Activated CD8-positive, alpha-beta T cell treated with anti-CD3 and anti-CD28 coated beads, Interleukin-2, amount 10 ng/mL, durations not matched to agents 7 days and 5 days (primary cell): Measurements from ENCODE around the gene ATL2. TPM values are rescaled to one million over a fixed set of nuclear protein-coding genes. Genes with fewer than 3 reads are reported as not detected.
A peak's percentile ranks its signal among the peaks of the same experiment; 100 is the strongest.
"Not testable (repeated sequence)": the region's sequence is repeated elsewhere in the genome, so short reads cannot be mapped to it uniquely, and the experiment has no call there.

Source experiments
- ATAC-seq: fragments of 150-1000 bp; cut with Tn5 transposase; one replicate; pipeline ENCODE4 v1.10.0; 2021; ENCODE audit warnings: moderate library complexity
- CTCF ChIA-PET: fragments of 350-600 bp; sonication (Branson Sonifier 250); formaldehyde crosslinking; loops from one replicate; lab custom pipeline; 2021; ENCODE audit warnings: antibody characterized with exemption; lab: Charles Lee
- POLR2A ChIA-PET: fragments of 350-600 bp; sonication (Branson Sonifier 250); formaldehyde crosslinking; loops from one replicate; lab custom pipeline; 2021; ENCODE audit warnings: antibody characterized with exemption; lab: Charles Lee
- DNase-seq: peaks from one replicate; pipeline ENCODE4 v3.0.0-alpha.2; 2020
- H3K27ac Mint-ChIP-seq: one replicate; pipeline ENCODE4 v1.8.0; 2021; ENCODE audit warnings: mild to moderate bottlenecking, mixed read lengths
- H3K27me3 Mint-ChIP-seq: one replicate; pipeline ENCODE4 v1.8.0; 2021; ENCODE audit warnings: low read depth, mixed read lengths
- H3K36me3 Mint-ChIP-seq: one replicate; pipeline ENCODE4 v1.8.0; 2021; ENCODE audit warnings: low read depth, mixed read lengths
- H3K4me1 Mint-ChIP-seq: one replicate; pipeline ENCODE4 v1.8.0; 2021; ENCODE audit warnings: low read depth, mixed read lengths
- H3K4me3 Mint-ChIP-seq: one replicate; pipeline ENCODE4 v1.8.0; 2021; ENCODE audit warnings: mild to moderate bottlenecking, mixed read lengths
- H3K9me3 Mint-ChIP-seq: one replicate; pipeline ENCODE4 v1.8.0; 2022; ENCODE audit warnings: mixed read lengths; ENCODE audit not compliant: insufficient read depth
- total RNA-seq, 2 experiments: library from RNA; stranded (reverse); gene quantifications; one replicate each; pipeline ENCODE4 v1.2.3, GENCODE V29; 2021

The ATL2 gene
- total RNA-seq, 2 experiments from 2014 or later, result 50.5 to 58.7 TPM

- Mint-ChIP-seq H3K36me3 (peaks cover 24% of the 10 kb centered on the region), H3K27ac (no peak overlapping the region), H3K4me1 (peaks cover 15% of the 10 kb centered on the region), H3K27me3 (no peaks in the 10 kb centered on the region), H3K4me3 (no peak overlapping the region), H3K9me3 (no peaks in the 10 kb centered on the region)
- ChIA-PET CTCF (interaction anchor here (1.2 to 1.9 kb wide), 2 partner anchors 172 to 186 kb away, joined by 3 to 8 read pairs; no protein-coding TSS in a partner anchor), POLR2A (no interaction called here)
- DNase-seq, result no peak
- no peak for ATAC-seq
Observed at GRCh38 chr2:38322224-38322914, 54.7 kb downstream of the ATL2 start.

- H3K4me3 Mint-ChIP-seq, DNase-seq, H3K27ac Mint-ChIP-seq, H3K9me3 Mint-ChIP-seq, H3K27me3 Mint-ChIP-seq, H3K4me1 Mint-ChIP-seq, ATAC-seq: not testable (repeated sequence)
- peaks cover 23% of the 10 kb centered on the region for H3K36me3 Mint-ChIP-seq
- ChIA-PET CTCF (interaction anchor here (1.0 to 8.6 kb wide), 3 partner anchors 9 to 190 kb away, joined by 3 to 166 read pairs (median 4); no protein-coding TSS in a partner anchor), POLR2A (interaction anchor here (0.6 to 1.1 kb wide), 2 partner anchors 57 to 432 kb away, joined by 3 read pairs; partner anchors contain the start of gene SRSF7)
Observed at GRCh38 chr2:38319240-38319639, 57.8 kb downstream of the ATL2 start.

- Mint-ChIP-seq H3K27ac (no peak overlapping the region), H3K36me3 (peaks cover 30% of the 10 kb centered on the region), H3K4me3 (no peak overlapping the region), H3K9me3 (no peaks in the 10 kb centered on the region), H3K27me3 (no peaks in the 10 kb centered on the region), H3K4me1 (no peaks in the 10 kb centered on the region)
- POLR2A ChIA-PET, result no interaction called here
- no peak for ATAC-seq
- CTCF ChIA-PET, result interaction anchor here (0.6 to 8.6 kb wide), 6 partner anchors 10 to 220 kb away, joined by 3 to 166 read pairs (median 4); partner anchors contain the start of gene ATL2
- DNase-seq, result no peak
Observed at GRCh38 chr2:38317725-38318124, 59.3 kb downstream of the ATL2 start.

- Mint-ChIP-seq H3K36me3 (peaks cover 46% of the 10 kb centered on the region), H3K4me3 (no peak overlapping the region), H3K4me1 (no peaks in the 10 kb centered on the region), H3K9me3 (no peaks in the 10 kb centered on the region), H3K27ac (no peak overlapping the region), H3K27me3 (no peaks in the 10 kb centered on the region)
- ChIA-PET CTCF (interaction anchor here (0.7 to 8.6 kb wide), 41 partner anchors 8 to 503 kb away, joined by 3 to 166 read pairs (median 3); partner anchors contain the start of gene ATL2), POLR2A (interaction anchor here (1.2 kb wide), 1 partner anchor 60 kb away, joined by 5 read pairs; no protein-coding TSS in a partner anchor)
- ATAC-seq (peak; percentile 60), DNase-seq (peak; percentile 34)
Observed at GRCh38 chr2:38315707-38316333, 61.3 kb downstream of the ATL2 start.

GRCh38 chr2:38308821-38309220 is 68.3 kb downstream of the ATL2 start:
- H3K4me1 Mint-ChIP-seq, result peaks cover 13% of the 10 kb centered on the region
- H3K36me3 Mint-ChIP-seq, result peaks cover 74% of the 10 kb centered on the region
- CTCF ChIA-PET, result interaction anchor here (0.7 to 2.5 kb wide), 3 partner anchors 8 to 211 kb away, joined by 3 to 15 read pairs (median 4); no protein-coding TSS in a partner anchor

GRCh38 chr2:38301969-38302702 is 74.9 kb downstream of the ATL2 start:
- peaks cover 36% of the 10 kb centered on the region for H3K4me1 Mint-ChIP-seq
- ChIA-PET CTCF (no interaction called here), POLR2A (interaction anchor here (0.7 kb wide), 1 partner anchor 88 kb away, joined by 3 read pairs; no protein-coding TSS in a partner anchor)
- H3K4me3 Mint-ChIP-seq, result no peak overlapping the region
- DNase-seq (no peak), ATAC-seq (no peak)
- H3K36me3 Mint-ChIP-seq, result peaks cover 57% of the 10 kb centered on the region
- no peaks in the 10 kb centered on the region for H3K9me3 Mint-ChIP-seq
- peak overlapping the region; percentile 10 for H3K27ac Mint-ChIP-seq
- no peaks in the 10 kb centered on the region for H3K27me3 Mint-ChIP-seq

More at GRCh38 chr2:38308821-38309220, 68.3 kb downstream of the ATL2 start:
- H3K4me3 Mint-ChIP-seq, result no peak overlapping the region
- H3K27ac Mint-ChIP-seq, result no peak overlapping the region
- POLR2A ChIA-PET, result no interaction called here
- DNase-seq, result no peak
- H3K9me3 Mint-ChIP-seq, result no peaks in the 10 kb centered on the region
- no peak for ATAC-seq
- no peaks in the 10 kb centered on the region for H3K27me3 Mint-ChIP-seq

GRCh38 chr2:38301340-38301968 is 75.6 kb downstream of the ATL2 start:
- H3K36me3 Mint-ChIP-seq, result peaks cover 56% of the 10 kb centered on the region
- H3K4me1 Mint-ChIP-seq, result peaks cover 36% of the 10 kb centered on the region
- POLR2A ChIA-PET, result no interaction called here
- H3K27me3 Mint-ChIP-seq, result no peaks in the 10 kb centered on the region
- peak overlapping the region; percentile 35 for H3K27ac Mint-ChIP-seq
- DNase-seq, result peak; percentile 39
- ATAC-seq, result peak; percentile 47
- no peaks in the 10 kb centered on the region for H3K9me3 Mint-ChIP-seq
- CTCF ChIA-PET, result no interaction called here
- no peak overlapping the region for H3K4me3 Mint-ChIP-seq

- peaks cover 21% of the 10 kb centered on the region for H3K4me1 Mint-ChIP-seq
- H3K4me3 Mint-ChIP-seq, result no peak overlapping the region
- ATAC-seq, result no peak
- ChIA-PET CTCF (no interaction called here), POLR2A (no interaction called here)
- H3K27me3 Mint-ChIP-seq, result no peaks in the 10 kb centered on the region
- no peak overlapping the region for H3K27ac Mint-ChIP-seq
- H3K9me3 Mint-ChIP-seq, result no peaks in the 10 kb centered on the region
- H3K36me3 Mint-ChIP-seq, result peaks cover 43% of the 10 kb centered on the region
- DNase-seq, result no peak
Observed at GRCh38 chr2:38298539-38298938, 78.5 kb downstream of the ATL2 start.

GRCh38 chr2:38296197-38296780 is 80.8 kb downstream of the ATL2 start:
- Mint-ChIP-seq H3K4me1 (peaks cover 4% of the 10 kb centered on the region), H3K36me3 (peaks cover 31% of the 10 kb centered on the region), H3K4me3 (no peak overlapping the region), H3K9me3 (no peaks in the 10 kb centered on the region), H3K27me3 (no peaks in the 10 kb centered on the region), H3K27ac (no peak overlapping the region)
- no peak for DNase-seq
- no peak for ATAC-seq
- POLR2A ChIA-PET, result no interaction called here
- CTCF ChIA-PET, result interaction anchor here (1.5 to 2.1 kb wide), 2 partner anchors 19 to 212 kb away, joined by 4 to 7 read pairs; no protein-coding TSS in a partner anchor

- CTCF ChIA-PET, result no interaction called here
- no peaks in the 10 kb centered on the region for H3K9me3 Mint-ChIP-seq
- H3K4me1 Mint-ChIP-seq, result no peaks in the 10 kb centered on the region
- H3K36me3 Mint-ChIP-seq, result peaks cover 26% of the 10 kb centered on the region
- POLR2A ChIA-PET, result no interaction called here
- H3K27me3 Mint-ChIP-seq, result peaks cover 6% of the 10 kb centered on the region
- no peak for DNase-seq
- H3K27ac Mint-ChIP-seq, result no peak overlapping the region
- ATAC-seq, result no peak
- no peak overlapping the region for H3K4me3 Mint-ChIP-seq
Observed at GRCh38 chr2:38294597-38294996, 82.5 kb downstream of the ATL2 start.
